HG02623 (cell line): ENCODE results near the gene KCNH1.

Experiments used
- ATAC-seq: cut with Tn5 transposase; IDR thresholded peaks from one replicate; pipeline ENCODE4 v1.9.1; 2021; ENCODE audit warnings: moderate library complexity; ENCODE audit not compliant: unreplicated experiment

KCNH1 gene

DNA sequence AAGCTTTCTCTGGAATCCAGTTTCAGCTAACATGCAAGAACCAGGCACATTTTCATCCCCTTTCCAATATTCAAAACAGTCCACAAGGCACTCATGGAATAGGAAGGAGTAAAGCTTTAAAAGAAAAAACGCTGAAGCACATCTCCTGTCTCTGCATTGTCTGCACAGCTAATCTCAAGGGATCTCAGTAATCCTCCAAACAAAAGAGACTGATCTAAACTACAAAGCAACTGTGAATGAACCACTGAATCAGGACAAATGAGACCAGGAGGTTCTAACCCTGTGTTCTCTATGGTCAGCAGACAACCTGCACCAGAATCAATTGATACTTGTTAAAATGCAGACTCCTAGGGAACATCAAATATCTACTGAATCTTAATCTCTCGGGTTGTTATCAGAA is 406.2 kb downstream of the KCNH1 start:
- no peak for ATAC-seq

- no peak for ATAC-seq
These were observed 407.3 kb downstream of the KCNH1 start for GRCh38 chr1:210726621-210727020.

- no peak for ATAC-seq
These were observed 409.2 kb downstream of the KCNH1 start for GRCh38 chr1:210724768-210725167.

GRCh38 chr1:210723646-210724045 is 410.3 kb downstream of the KCNH1 start:
- no peak for ATAC-seq

GRCh38 chr1:210722410-210723081 is 411.4 kb downstream of the KCNH1 start:
- no peak for ATAC-seq

DNA sequence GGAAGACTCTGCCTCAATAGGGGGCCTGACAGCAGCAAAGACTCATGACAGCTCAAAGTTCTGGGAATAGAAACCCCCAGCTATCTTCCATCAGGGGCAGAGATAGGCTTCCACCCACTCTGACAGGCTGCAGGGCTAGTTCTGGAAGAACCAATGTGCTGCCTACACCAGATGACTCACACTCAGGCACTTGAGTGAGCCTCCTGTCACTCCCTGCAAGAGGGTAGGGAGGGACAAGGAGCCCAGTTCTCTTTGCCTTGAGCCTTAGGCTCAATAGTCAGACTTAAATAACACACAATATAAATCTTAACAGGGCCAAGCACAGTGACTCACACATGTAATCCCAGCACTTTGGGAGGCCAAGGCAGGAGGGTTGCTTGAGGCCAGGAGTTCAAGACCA is 418.9 kb downstream of the KCNH1 start:
- no peak for ATAC-seq

DNA sequence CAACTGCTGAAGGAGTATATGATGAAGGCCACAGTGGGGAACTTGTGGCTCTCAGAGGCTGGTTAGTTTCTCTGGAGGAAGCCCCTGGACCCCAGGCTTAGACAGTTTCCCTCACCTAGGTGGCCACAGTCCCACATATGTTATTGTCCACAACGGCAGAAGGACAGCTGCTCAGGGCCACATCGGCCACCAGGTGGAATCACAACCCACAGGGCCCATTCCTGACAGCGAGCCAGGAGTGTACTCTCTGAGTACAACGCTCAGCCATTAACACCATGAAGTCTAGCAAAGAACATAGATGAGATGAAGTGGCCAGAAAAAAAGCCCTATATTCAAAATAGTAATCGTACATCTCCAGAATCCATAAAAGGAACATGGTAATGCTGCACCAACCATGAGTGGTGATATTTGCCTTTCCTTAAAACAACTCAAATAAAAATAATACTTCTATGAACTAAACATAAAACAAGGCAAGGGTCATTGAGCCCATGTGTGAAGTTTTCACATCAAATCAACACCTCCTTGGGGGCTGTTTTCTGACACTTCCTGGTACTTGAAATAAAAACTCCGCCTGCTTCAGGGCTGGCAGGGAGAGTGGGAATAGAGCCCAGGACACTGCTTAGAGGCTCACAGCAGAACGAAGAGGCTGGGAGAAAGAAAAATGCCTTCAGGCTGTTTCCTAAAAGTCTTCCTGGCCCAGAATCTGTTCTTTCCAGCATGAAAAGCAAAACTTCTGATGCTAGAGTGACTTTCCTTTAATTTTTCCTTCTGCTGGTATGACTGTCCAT is 421.9 kb downstream of the KCNH1 start:
- ATAC-seq, result no peak

- no peak for ATAC-seq
These were observed 424.2 kb downstream of the KCNH1 start for GRCh38 chr1:210709701-210710100.

GRCh38 chr1:210707300-210708240 is 426.4 kb downstream of the KCNH1 start:
- no peak for ATAC-seq

DNA sequence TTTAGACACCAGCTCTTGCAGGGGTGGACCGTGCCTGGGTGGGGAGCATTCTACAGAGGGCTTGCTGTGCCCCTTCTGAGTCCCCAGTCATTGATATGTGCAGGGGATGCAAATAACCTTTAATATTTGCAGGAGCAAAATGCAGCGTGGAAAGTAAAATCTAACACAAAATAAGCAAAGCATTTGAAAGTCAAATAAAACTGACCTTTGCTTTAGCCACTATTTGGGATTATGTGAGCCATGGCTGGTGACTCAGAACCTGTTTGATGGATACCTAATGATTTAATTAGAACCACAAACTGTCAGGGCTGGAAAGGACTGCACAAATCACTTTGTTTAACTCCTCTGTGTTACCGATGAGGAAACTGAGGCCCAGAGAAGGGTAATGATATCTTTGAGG is 427.7 kb downstream of the KCNH1 start:
- no peak for ATAC-seq

DNA sequence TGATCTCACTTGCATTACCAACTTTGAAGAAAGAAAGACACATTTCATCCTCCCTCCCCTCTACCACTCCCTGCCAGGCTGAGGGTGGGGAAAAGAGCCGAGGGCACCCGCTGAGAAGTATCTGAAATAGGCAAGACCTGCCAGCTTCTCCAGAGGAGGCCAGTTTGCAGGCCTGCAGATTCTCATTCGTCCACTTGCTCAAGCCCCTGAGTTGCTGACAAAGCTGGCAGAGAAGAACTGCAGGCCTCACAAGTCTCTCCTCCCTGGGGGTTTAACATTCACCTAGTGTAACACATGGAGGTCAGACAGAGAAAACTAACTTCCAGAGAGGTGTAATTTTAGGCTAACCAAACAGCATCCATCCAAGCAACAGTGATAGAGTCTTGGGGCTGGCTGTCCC is 428.9 kb downstream of the KCNH1 start:
- no peak for ATAC-seq

DNA sequence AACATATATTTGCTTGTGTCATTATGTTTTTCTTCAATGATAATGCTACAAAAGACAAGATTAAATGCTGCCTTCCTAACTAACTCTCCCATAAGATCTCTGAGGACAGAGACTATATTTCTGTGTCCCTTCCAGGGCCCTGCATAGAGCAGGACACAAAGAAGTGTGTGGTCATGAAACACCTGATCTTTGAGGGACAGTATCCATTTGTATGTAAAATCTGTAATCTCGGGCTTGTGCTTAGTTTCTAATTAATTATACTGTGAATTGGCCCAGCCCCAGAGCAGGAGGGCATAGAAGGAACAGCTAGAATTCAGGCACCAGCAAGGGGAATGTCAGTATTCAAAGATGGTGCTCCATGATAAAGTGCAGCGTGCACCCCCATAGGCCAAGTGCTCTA is 430.4 kb downstream of the KCNH1 start:
- ATAC-seq, result no peak

DNA sequence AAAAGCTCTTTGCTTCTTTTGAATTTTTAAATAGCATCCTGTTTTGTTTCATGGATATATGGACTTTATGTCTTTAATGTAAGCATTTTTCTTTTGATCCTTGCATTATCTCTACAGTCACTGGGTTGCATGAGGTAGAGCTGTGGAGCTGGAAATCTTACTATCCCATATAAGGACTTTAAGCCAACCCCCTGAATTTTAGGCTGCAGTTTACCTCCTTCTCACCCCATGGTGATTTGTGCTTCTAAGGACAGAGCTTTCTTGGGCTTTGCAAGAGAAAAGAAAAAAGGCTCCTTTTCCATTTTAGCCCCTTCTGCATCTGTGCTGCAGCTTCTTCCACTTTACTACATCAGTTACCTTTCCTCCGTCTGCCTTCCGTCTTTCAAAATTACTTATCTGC is 431.4 kb downstream of the KCNH1 start:
- ATAC-seq, result no peak

DNA sequence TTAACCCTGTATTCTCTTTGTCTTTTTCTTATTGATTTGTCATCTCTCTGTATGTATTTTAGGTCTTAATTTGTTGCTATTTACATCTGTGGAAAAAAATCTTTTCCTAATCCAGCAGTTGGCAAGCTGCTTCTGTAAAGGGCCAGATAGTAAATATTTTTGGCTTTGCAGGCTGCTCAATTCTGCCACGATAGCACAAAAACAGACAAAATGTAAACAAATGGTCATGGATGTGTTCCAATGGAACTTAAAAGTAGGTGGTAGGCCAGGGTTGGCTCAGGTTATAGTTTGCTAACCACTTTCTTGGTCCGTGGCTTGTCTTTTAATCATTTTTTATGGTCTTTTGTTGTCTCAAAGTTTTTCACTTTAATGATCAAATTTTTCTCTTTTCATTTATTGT is 433.4 kb downstream of the KCNH1 start:
- no peak for ATAC-seq

- ATAC-seq, result no peak
These were observed 433.9 kb downstream of the KCNH1 start for GRCh38 chr1:210700083-210700482.

GRCh38 chr1:210698661-210699060 is 435.3 kb downstream of the KCNH1 start:
- no peak for ATAC-seq

DNA sequence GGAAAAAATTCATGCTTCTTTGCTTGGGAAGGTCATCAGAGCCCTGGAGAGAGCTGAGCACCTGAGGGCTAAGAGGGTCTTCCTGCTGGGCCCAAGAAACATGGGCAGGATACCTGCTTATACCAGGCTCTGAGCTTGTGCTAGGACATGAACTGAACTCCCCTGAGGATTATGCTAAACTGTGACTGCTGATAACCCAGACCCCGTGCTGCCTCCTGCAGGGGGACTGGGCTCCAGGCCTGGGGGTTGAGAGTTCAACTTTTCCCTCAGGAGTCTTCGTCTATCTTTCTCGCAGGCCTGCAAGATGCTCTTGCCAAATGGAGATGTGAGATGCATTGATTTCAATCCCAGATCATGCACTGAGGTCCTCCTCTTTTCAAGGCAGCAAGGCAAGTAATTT is 436.8 kb downstream of the KCNH1 start:
- ATAC-seq, result no peak

- peak; percentile 92 for ATAC-seq
These were observed 437.2 kb downstream of the KCNH1 start for GRCh38 chr1:210696709-210697108.

- ATAC-seq, result no peak
These were observed 438.9 kb downstream of the KCNH1 start for GRCh38 chr1:210695026-210695425.

- ATAC-seq, result no peak
These were observed 441.2 kb downstream of the KCNH1 start for GRCh38 chr1:210692796-210693195.

DNA sequence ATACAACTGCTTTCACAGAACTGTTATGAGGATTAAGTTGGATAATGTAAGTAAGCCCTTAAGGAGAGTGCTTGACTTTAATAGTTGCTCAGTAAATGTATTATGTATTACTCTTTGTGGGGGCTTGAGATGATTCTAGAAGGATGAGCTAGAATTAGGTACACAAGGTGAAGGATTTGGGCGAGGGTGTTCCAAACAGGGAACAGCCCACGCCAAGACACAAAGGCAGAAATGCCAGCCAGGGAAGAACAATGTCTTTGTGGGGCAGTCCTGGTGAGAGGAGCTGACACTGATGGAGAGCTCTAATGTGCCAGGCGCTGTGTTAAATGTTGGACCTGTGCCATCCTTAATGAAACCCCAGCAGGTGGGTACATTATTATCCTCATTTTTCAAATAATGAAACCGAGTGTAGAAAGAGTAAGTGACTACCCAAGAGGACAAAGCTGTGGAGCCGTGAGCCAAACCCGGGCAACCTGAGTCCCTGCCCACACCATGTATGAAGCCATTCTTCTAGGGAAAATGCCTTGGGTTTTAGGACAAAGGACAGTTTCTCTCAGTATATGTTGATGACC is 442.8 kb downstream of the KCNH1 start:
- no peak for ATAC-seq
